AG09319 (cell line): ENCODE data around the gene MRPL16.

Experiments
- DNase-seq: peaks from one replicate; pipeline ENCODE4 v3.0.0-alpha.2; 2010; ENCODE audit warnings: low read depth; ENCODE audit errors: extremely low read depth
- TF ChIP-seq, protein P1 (sequence below): IDR thresholded peaks from 2 replicates; pipeline ENCODE4 v1.5.1; 2011; ENCODE audit warnings: low read depth, mild to moderate bottlenecking, inconsistent platforms, low read length, moderate library complexity

MRPL16 gene

DNA sequence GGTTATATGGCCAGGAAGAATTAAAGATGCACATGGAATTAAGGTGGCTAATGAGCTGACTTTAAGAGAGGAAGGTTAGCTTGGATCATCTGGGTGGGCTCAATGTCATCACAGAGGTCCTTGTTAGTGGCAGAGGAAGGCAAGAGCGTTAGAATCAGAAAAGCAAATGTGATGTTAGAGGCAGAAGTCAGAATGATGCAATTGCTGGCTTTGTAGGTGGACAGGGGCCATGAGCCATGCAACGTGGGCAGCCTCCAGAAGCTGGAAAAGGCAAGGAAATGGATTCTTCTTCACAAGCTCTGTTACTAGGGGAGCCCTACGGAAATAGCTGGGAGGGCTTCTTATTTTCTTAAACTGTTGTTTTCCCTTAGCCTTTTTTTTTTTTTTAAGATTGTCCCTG lies 37.0 kb upstream of the MRPL16 start:
- TF ChIP-seq, protein P1, sequence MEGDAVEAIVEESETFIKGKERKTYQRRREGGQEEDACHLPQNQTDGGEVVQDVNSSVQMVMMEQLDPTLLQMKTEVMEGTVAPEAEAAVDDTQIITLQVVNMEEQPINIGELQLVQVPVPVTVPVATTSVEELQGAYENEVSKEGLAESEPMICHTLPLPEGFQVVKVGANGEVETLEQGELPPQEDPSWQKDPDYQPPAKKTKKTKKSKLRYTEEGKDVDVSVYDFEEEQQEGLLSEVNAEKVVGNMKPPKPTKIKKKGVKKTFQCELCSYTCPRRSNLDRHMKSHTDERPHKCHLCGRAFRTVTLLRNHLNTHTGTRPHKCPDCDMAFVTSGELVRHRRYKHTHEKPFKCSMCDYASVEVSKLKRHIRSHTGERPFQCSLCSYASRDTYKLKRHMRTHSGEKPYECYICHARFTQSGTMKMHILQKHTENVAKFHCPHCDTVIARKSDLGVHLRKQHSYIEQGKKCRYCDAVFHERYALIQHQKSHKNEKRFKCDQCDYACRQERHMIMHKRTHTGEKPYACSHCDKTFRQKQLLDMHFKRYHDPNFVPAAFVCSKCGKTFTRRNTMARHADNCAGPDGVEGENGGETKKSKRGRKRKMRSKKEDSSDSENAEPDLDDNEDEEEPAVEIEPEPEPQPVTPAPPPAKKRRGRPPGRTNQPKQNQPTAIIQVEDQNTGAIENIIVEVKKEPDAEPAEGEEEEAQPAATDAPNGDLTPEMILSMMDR: no peak
- DNase-seq: no peak

DNA sequence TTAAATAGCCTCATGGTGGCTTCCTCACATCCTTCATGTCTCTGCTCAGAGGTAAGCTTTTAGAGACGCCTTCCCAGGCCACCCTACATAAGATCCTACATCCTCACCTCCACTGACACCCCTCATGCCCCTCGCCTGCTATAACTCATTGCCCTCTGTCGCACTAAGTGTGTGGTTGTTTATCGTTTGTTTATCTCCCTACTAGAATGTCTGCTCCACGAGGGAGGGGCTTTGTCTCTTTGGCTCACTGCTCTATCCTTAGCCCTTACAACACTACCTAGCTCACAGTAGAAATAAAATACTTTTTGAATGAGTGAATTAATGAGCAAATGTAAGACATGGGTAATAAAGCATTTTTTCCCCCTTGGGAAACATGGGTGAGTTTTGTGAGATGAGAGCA lies 36.0 kb upstream of the MRPL16 start:
- no peak for DNase-seq
- TF ChIP-seq, protein P1: no peak

DNA sequence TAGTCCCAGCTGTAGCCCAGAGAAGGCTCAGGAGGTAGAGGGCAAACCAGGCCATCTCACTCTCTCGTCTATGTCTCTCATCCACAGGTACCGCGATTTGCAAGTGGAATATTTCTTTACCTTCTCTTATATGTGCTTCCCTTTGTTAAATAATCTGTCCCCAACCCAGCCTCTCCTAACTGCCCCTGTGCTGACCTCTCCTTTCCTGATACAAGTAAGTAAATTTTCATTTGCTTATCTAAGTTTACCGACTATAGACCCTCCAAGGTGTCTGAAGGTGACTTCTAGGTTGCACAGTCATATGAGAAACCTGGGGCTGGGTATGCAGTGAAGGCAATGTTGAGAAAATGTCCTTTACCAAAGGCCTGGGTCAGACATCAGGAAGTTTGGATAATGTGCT lies 34.8 kb upstream of the MRPL16 start, which contains the start of gene CBLIF:
CBLIF (minus strand) TSS at position 101 of the 400 bp plus-strand sequence; CDS start at position 55, 46 bp downstream.
- DNase-seq: no peak
- TF ChIP-seq, protein P1: no peak

DNA sequence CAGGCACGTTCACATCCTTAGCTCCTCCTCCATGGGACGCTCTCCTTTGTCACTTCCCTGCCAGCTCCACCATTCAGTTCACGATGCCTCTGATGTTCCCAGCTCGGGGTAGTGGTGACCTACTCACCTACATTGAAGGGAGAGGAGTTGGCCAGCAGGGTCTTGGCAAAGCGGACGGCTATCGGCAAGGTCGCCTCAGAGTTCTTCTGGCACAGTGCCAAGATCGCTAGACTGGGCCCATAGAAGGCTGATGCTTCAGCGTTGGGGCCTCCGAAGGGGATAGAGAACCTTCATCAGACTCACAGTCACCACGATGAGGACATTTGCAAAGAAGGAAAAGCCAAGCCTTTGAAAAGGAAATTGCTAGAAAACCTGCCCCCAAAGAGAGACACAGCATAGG lies 31.7 kb upstream of the MRPL16 start:
- no peak for DNase-seq
- TF ChIP-seq, protein P1: no peak

DNA sequence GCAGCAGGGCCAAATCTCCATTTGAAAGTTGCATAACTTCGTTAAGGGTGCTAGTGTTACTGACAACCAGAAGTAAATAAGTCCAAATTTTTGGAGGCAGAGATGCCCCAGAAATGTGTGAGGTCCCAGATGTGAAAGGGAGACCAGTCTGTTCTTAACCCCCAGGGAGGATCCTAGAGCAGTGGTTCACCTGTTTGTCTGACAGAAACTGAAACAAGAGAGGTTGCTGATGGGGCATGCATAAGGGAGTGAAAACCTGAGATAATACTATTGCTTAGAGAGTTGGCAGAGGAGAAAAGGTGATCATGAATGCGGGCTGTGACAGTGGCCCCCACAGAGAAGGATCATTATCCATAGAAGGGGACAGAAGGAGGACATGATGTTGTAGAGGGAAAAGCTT lies 30.9 kb upstream of the MRPL16 start:
- DNase-seq: no peak
- TF ChIP-seq, protein P1: no peak

DNA sequence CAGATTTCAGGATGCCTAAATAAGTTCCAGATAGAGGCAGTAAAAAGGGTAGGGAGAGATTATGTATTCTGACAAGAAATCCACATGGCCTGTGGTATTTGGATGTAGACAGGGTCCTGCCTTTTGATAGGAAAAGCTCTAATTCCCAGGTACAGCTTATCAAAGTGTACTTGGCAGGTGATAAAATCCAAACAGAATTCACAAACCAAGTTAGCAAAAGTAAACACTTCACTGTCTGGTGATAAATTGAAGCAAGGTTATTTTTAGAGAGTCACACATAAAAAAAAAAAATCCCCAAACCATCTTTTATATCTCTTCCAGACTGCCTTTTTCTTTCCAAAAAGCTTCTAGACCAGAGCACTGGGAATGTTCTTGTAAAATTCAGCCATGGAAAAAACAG lies 29.0 kb upstream of the MRPL16 start:
- no peak for DNase-seq

DNA sequence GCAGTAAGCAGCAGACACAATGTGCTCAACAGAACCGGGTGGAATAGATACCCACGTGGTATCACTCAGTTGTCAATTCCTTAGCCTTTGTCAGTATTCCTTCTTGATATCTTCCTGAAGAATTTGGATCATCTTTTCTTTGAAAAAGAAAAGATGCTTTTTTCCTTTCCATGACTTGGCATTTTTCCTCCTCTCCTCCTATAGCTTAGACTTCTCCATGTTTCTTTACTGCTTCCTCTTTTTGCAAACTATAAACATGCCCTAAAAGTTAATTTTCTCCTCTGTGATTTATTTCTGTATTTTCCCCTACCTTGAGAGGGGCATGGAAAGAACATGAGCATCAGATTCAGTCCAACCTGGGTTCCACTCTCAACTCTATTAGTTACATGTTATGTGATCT lies 23.0 kb upstream of the MRPL16 start:
- DNase-seq: no peak
- TF ChIP-seq, protein P1: no peak

More for the DNA sequence above, 29.0 kb upstream of the MRPL16 start:
- TF ChIP-seq, protein P1: no peak
